ENCODE measurements around the gene SMYD3.

The SMYD3 gene

DNA sequence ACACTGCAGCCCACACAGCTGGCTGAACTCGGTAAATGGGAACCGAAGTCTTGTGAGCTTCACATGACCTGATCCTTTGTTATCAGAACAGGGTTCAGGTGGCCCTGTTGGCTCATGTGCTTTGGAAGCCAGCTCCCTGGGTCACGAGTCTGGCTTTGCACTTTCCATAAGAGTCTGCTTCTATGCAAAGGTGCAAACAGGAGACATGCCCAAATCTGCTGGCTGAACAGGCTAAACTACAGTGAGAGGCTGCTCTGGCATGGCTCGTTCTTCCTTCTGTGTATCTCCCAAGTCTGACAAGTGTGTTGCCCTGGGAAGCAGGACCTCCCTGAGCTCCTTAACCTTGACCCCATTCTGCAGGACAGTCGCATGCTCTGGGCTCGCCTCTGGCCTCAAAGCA lies 802.7 kb downstream of the SMYD3 start:
- TF ChIP-seq, protein P1, sequence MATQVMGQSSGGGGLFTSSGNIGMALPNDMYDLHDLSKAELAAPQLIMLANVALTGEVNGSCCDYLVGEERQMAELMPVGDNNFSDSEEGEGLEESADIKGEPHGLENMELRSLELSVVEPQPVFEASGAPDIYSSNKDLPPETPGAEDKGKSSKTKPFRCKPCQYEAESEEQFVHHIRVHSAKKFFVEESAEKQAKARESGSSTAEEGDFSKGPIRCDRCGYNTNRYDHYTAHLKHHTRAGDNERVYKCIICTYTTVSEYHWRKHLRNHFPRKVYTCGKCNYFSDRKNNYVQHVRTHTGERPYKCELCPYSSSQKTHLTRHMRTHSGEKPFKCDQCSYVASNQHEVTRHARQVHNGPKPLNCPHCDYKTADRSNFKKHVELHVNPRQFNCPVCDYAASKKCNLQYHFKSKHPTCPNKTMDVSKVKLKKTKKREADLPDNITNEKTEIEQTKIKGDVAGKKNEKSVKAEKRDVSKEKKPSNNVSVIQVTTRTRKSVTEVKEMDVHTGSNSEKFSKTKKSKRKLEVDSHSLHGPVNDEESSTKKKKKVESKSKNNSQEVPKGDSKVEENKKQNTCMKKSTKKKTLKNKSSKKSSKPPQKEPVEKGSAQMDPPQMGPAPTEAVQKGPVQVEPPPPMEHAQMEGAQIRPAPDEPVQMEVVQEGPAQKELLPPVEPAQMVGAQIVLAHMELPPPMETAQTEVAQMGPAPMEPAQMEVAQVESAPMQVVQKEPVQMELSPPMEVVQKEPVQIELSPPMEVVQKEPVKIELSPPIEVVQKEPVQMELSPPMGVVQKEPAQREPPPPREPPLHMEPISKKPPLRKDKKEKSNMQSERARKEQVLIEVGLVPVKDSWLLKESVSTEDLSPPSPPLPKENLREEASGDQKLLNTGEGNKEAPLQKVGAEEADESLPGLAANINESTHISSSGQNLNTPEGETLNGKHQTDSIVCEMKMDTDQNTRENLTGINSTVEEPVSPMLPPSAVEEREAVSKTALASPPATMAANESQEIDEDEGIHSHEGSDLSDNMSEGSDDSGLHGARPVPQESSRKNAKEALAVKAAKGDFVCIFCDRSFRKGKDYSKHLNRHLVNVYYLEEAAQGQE (IDR thresholded peaks at IDR 0.05; ENCODE audit: insufficient replicate concordance, low read depth), result no peak
- TF ChIP-seq, protein P2, sequence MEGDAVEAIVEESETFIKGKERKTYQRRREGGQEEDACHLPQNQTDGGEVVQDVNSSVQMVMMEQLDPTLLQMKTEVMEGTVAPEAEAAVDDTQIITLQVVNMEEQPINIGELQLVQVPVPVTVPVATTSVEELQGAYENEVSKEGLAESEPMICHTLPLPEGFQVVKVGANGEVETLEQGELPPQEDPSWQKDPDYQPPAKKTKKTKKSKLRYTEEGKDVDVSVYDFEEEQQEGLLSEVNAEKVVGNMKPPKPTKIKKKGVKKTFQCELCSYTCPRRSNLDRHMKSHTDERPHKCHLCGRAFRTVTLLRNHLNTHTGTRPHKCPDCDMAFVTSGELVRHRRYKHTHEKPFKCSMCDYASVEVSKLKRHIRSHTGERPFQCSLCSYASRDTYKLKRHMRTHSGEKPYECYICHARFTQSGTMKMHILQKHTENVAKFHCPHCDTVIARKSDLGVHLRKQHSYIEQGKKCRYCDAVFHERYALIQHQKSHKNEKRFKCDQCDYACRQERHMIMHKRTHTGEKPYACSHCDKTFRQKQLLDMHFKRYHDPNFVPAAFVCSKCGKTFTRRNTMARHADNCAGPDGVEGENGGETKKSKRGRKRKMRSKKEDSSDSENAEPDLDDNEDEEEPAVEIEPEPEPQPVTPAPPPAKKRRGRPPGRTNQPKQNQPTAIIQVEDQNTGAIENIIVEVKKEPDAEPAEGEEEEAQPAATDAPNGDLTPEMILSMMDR (IDR thresholded peaks at IDR 0.05; ENCODE audit: insufficient read depth, low read length), result no peak
- no peak for TF ChIP-seq GABPA (IDR thresholded peaks at IDR 0.05; ENCODE audit: low read depth)
- Histone ChIP-seq H3K27ac (replicated peaks) (no peak overlapping the region), H3K27me3 (ENCODE audit: insufficient read depth, poor library complexity, severe bottlenecking) (no peaks in the 10 kb centered on the region), H3K4me3 (replicated peaks; ENCODE audit: insufficient read depth, low read length) (no peak overlapping the region)
- no peak for DNase-seq (ENCODE audit: low read depth in 1 of 2, low spot score in 1 of 2)

DNA sequence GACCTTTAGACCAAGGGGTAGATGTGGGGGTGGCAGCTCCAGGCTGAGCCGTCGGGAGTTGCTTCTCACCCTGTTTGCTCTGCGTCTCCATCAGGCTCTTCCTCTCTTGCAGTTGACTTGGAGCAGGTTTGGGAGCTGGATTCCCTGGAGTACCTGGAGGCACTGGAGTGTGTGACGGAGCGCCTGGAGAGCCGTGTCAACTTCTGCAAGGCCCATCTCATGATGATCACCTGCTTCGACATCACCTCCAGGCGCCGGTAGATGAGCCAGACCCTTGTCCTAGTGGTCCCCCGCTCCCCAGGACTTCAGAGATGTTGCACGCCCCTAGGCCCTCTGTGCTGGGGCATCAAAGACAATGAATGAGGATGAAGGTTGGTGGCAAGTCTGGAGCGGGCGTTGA lies 804.7 kb downstream of the SMYD3 start:
- H3K4me3 ChIP-seq (replicated peaks; ENCODE audit: insufficient read depth, low read length), result no peak overlapping the region
- H3K27me3 ChIP-seq (ENCODE audit: insufficient read depth, poor library complexity, severe bottlenecking), result no peaks in the 10 kb centered on the region
- no peak for DNase-seq (ENCODE audit: low read depth in 1 of 2, low spot score in 1 of 2)
- no peak overlapping the region for H3K27ac ChIP-seq (replicated peaks)
- TF ChIP-seq, protein P1 (IDR thresholded peaks at IDR 0.05; ENCODE audit: insufficient replicate concordance, low read depth), result no peak
- no peak for TF ChIP-seq GABPA (IDR thresholded peaks at IDR 0.05; ENCODE audit: low read depth)
- no peak for TF ChIP-seq SPI1 (IDR thresholded peaks at IDR 0.05; ENCODE audit: borderline replicate concordance, low read depth)
- TF ChIP-seq, protein P2 (IDR thresholded peaks at IDR 0.05; ENCODE audit: insufficient read depth, low read length), result no peak
- TF ChIP-seq POLR2AphosphoS5 (IDR thresholded peaks at IDR 0.05; ENCODE audit: low read depth), result no peak

DNA sequence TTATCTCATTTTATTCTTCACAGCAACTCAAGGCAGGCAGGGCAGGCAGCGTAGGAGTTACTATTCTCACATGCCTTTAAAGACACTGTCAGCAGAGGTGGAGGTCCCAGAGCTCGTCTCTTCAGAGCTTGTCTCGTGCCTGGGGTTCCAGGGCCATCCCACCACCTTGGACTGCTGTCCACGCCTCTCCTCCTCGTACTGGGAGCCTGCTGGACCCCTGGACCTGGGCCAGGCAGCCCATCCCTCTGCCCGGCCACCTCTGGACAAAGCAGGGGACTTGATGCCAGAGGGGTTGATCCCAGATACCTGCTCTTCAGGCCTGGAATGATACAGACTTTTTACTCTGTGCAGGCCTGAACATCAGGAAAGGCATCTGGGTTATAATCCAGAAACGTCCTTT lies 805.4 kb downstream of the SMYD3 start:
- DNase-seq (ENCODE audit: low read depth in 1 of 2, low spot score in 1 of 2), result no peak
- no peak for TF ChIP-seq SPI1 (IDR thresholded peaks at IDR 0.05; ENCODE audit: borderline replicate concordance, low read depth)
- no peak for TF ChIP-seq POLR2AphosphoS5 (IDR thresholded peaks at IDR 0.05; ENCODE audit: low read depth)
- no peak for TF ChIP-seq GABPA (IDR thresholded peaks at IDR 0.05; ENCODE audit: low read depth)
- no peak overlapping the region for H3K4me3 ChIP-seq (replicated peaks; ENCODE audit: insufficient read depth, low read length)
- H3K27ac ChIP-seq (replicated peaks), result no peak overlapping the region
- H3K27me3 ChIP-seq (ENCODE audit: insufficient read depth, poor library complexity, severe bottlenecking), result no peaks in the 10 kb centered on the region

DNA sequence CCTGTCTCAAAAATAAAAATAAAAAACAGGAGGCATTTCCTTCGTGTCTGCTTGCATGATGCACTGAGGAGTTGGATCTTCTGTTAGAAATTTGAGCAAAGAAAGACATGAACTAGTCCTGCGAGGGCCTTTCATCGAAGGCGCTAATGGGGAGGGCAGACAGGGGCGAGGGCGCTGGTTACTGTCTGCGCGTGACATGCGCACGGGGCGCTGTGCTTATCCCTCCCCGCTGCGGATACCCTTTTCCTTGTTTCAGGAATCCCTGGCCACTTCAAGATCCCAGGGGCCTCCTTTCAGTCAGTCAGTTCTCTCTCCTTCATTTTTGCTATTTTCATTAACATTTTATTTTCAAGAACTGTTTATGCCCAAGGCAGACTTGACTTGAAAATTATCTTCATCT lies 806.4 kb downstream of the SMYD3 start:
- no peak for DNase-seq (ENCODE audit: low read depth in 1 of 2, low spot score in 1 of 2)
- no peak for TF ChIP-seq POLR2AphosphoS5 (IDR thresholded peaks at IDR 0.05; ENCODE audit: low read depth)
- TF ChIP-seq, protein P2 (IDR thresholded peaks at IDR 0.05; ENCODE audit: insufficient read depth, low read length), result no peak
- TF ChIP-seq SPI1 (IDR thresholded peaks at IDR 0.05; ENCODE audit: borderline replicate concordance, low read depth), result no peak
- TF ChIP-seq, protein P1 (IDR thresholded peaks at IDR 0.05; ENCODE audit: insufficient replicate concordance, low read depth), result no peak
- TF ChIP-seq GABPA (IDR thresholded peaks at IDR 0.05; ENCODE audit: low read depth), result no peak
- Histone ChIP-seq H3K27me3 (ENCODE audit: insufficient read depth, poor library complexity, severe bottlenecking) (no peaks in the 10 kb centered on the region), H3K27ac (replicated peaks) (no peak overlapping the region), H3K4me3 (replicated peaks; ENCODE audit: insufficient read depth, low read length) (no peak overlapping the region)
